NCI-H2171 treated with DMSO at 0.1 percent for 48 hours (cell line): ENCODE measurements around the gene GNE.
"Not testable (repeated sequence)": the region's sequence is repeated elsewhere in the genome, so short reads cannot be mapped to it uniquely, and the experiment has no call there.

Source experiments
- DNase-seq: peaks from one replicate; lab custom pipeline; 2025; lab: John Stamatoyannopoulos, UW

The GNE gene

DNA sequence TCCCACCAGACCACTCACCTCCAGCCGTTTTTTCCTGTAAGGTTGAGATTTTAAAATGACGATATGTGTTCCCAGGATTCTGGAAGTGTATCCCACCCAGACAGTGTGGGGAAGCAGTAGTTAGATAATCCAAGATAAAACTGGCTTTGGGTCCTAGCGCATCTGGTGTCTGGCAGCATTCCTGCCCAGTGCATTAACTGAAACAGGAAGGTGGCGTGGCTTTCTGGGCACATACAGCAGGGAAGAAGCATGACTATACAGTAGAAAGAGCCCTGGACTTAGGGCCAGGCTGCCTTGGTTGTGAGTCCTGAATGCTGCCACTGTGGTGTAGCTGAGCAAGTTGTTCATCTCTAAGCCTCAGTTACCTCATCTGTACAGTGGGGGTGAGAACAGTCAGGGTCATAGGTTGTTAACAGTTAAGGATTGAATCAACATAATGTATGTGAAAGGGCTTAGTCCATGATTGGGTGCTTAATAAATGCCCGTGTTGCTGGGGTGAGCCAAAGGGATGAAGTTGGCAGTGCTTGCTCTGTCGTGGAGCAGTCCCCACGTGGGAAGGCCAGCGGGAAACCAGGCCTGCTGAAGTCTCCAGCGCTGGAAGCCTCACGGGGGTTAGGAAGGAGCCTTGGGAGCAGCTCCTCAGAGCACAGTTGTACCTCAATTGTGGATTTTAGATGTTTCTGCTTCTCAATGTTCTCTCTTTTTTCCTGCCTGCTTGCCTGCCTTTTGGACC, 49.6 kb downstream of the GNE start:
- DNase-seq = no peak

GRCh38 chr9:36207546-36208012, 50.7 kb downstream of the GNE start:
- no peak for DNase-seq

GRCh38 chr9:36207016-36207415, 51.2 kb downstream of the GNE start:
- no peak for DNase-seq

DNA sequence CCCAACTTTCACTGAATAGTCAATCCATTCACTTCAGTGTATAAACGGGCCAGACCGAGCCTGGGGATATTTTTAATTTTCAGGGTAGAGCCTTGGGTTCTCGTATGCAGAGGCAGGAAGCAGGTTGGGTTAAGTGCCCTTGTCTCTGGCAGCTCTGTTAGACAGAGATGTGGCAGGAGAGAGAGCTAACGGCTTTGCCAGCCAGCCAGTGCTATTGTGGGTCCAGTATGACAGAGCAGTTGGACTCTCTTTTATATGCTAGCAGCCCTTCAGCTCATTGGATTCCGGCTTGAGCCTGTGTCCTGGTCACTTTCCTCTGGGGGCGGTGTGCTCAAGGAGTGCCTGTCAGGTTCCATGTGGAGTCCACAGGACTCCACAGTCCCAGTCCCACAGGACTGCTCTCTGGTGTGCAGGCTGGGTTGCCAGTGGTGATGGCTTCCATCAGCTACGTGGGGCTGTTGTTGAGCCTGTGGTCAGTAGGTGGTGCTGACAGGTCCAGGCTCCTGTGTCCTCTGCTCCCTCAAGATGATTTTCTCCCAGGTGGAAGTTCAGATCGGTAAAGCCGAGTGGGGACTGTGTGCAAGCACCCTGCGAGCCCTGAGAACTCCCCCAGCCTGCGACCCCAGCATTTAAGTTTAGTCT, 53.2 kb downstream of the GNE start:
- DNase-seq = no peak

DNA sequence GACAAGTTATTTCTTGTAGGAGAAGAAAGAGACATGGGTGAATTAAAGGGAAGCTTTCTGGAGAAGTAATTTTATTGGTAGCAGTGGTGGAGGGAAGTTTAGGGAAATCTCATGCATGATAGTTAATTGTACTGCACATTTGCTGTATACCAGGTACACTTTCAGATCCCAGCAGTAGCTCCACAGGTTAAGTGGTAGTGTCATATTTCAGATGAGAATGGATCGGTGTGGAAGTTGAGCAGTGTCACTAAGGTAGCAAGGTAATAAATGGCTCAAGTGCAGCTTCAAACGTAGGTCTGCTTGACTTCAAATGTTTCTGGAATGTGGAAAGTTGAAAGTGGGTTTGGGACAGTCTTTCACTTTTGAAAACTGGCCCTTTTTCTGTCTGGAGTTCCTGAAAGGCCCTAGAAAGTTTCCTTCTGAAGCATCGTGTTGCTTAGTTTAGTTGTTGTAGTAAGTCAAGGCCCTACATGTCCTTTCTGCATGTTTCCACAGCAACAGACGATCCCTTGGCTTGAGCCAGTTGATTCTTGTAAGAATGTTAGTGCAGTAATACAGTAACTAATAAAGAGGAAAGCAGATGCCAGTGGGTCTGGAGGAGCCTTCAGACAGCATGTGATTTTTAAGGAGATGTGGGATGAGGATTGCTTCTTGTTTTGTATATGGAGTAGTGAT, 63.8 kb downstream of the GNE start:
- no peak for DNase-seq

GRCh38 chr9:36193023-36193422, 65.2 kb downstream of the GNE start:
- DNase-seq = no peak

DNA sequence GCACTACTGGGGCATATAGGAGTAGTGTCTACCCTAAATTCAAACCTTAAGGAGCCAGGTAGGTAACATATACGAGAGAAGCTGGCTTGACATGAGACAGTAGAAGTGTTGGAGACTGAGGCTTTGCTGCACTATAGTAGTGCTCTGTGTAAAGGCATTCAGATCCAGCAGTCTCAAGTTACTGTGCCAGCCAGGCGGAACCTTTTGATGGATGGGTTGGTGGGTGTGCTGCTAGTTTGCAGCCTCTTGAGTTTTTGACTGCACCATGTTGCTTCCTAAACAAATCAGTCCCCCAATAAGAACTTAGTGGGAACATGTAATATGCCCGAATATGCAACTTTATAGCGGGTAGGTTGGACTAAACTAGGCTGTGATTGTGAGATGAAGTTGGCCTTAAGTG, 66.1 kb downstream of the GNE start:
- no peak for DNase-seq

- DNase-seq = no peak
Observed at GRCh38 chr9:36191686-36192085, 66.6 kb downstream of the GNE start.

- no peak for DNase-seq
Observed at GRCh38 chr9:36191290-36191645, 67.0 kb downstream of the GNE start.

DNA sequence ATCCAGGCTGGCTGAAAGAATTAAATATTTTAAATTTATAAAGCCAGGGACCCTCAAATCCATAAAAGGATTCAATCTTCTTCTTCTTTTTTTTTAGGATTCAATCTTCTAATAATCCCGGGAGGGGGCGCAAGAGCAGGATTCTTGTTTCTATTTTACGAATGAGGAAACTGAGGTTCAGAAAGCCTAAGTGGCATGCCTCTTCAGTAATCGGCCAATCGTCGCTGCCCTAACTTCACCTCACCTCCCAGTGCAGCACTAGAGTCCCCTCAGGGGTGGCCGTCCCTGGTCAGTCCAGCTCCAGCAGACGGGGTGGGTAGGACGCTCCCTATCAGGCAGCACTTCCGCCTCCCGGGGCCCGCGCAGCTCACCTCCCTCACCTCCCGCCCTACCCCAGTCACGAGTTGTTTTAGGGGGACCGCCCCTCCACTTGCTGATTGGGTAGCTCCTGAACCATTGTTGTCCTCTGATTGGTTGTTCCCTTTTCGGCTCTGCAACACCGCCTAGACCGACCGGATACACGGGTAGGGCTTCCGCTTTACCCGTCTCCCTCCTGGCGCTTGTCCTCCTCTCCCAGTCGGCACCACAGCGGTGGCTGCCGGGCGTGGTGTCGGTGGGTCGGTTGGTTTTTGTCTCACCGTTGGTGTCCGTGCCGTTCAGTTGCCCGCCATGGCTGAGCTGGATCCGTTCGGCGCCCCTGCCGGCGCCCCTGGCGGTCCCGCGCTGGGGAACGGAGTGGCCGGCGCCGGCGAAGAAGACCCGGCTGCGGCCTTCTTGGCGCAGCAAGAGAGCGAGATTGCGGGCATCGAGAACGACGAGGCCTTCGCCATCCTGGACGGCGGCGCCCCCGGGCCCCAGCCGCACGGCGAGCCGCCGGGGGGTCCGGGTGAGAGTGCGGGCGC, 67.6 kb downstream of the GNE start, which contains the start of gene CLTA:
Gene CLTA, plus strand, starts transcription at position 534 of the 902 bp plus-strand sequence. Its CDS starts 136 bp downstream, at position 670.
- DNase-seq = peak; percentile 95

- DNase-seq = no peak
Observed at GRCh38 chr9:36189976-36190375, 68.3 kb downstream of the GNE start.

DNA sequence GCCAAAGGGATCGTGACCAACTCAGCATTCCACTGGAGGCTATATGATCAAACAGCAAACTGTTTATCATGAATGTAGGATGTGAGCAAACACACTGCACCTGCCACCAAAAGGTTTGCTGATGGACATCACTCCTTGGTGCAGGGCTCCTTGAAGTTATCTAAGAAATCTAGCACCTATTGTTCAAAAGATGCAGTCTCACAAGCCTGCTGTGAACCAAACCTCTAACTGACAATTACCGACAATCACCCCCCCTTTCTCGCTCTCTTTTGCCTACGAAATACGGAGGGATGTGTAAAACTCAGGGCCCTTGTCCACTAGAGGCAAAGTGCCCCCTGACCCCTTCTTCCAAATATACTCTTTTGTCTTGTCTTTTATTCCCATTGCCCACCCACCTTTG, 70.0 kb downstream of the GNE start:
- no peak for DNase-seq

DNA sequence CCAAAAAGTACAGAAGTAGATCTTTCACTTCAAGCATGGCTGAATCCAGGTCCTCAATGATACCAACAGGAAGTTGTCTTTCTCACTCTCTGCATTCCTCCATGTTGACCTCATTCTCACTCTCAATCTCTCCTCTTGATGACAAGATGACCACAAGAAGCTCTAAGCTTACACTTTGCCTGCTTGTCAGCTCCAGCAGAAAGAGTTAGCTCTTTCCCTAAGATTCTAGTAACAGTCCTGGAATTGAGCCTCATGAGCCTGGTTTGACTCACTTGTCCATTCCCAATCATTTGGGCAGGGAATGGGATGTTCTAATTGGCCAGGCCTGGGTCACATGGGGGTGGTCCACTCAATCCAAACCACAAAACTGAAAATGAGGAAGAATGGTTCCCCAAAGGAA, 70.8 kb downstream of the GNE start:
- no peak for DNase-seq

GRCh38 chr9:36180243-36180642, 78.0 kb downstream of the GNE start:
- DNase-seq = not testable (repeated sequence)

GRCh38 chr9:36177571-36177970, 80.7 kb downstream of the GNE start:
- no peak for DNase-seq

- DNase-seq = not testable (repeated sequence)
Observed at GRCh38 chr9:36176496-36176895, 81.8 kb downstream of the GNE start.

DNA sequence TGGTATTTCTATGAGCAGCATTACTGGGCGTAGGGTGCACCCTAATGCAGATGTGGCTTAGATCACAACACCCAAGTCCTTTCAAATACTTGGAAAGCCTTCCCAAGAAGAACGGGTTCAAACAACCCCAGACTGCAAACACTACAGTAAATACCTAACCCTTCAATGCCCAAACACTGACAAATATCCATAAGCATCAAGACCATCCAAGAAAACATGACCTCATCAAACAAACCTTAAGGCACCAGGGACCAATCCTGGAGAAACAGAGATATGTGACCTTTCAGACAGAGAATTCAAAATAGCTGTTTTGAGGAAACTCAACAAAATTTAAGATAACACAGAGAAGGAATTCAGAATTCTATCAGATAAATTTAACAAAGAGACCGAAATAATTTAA, 83.0 kb downstream of the GNE start:
- not testable (repeated sequence) for DNase-seq

DNA sequence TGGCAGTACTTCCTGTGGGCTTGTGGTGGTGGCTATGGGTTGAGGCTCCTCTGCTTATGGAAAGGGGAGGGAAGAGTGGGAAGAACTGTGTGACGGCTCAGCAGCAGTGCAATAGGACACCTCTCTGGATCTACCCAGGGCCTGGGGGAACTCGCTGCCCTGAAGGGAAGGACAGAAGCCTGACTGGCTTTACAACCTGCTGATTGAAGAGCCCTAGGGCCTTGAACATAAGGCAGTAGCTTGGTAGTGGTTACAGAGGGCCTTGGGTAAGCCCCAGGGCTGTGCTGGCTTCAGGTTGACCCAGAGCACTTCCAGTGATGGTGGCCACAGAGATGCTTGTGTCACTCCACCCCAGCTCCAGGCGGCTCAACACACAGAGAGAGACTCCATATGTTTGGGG, 83.5 kb downstream of the GNE start:
- DNase-seq = no peak

- DNase-seq = no peak
Observed at GRCh38 chr9:36174271-36174670, 84.0 kb downstream of the GNE start.

- DNase-seq = no peak
Observed at GRCh38 chr9:36173861-36174260, 84.4 kb downstream of the GNE start.

- DNase-seq = no peak
Observed at GRCh38 chr9:36170531-36170930, 87.7 kb downstream of the GNE start.

DNA sequence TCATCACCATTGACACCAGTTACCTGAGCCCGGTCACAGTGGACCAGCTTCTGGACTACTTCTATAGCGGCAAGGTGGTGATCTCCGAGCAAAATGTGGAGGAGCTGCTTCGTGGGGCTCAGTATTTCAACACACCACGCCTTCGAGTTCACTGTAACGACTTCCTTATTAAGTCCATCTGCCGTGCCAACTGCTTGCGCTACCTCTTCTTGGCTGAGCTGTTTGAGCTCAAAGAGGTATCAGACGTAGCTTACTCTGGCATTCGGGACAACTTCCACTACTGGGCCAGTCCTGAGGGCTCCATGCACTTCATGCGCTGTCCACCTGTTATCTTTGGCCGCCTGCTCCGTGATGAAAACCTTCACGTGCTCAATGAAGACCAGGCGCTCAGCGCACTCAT, 88.5 kb downstream of the GNE start:
- DNase-seq = no peak
